Measurements from ENCODE around the gene CKM. TPM values are rescaled to one million over a fixed set of nuclear protein-coding genes. Genes with fewer than 3 reads are reported as not detected.

Gene CKM
- total RNA-seq, 1 donor from 2014 or later, result not detected

- Mint-ChIP-seq H3K9me3 (no peaks in the 10 kb centered on the region), H3K27me3 (ENCODE audit: low read depth) (no peaks in the 10 kb centered on the region), H3K27ac (ENCODE audit: unreplicated experiment) (no peak overlapping the region), H3K4me3 (no peak overlapping the region), H3K36me3 (ENCODE audit: low read depth) (no peaks in the 10 kb centered on the region), H3K4me1 (peaks cover under 1% of the 10 kb centered on the region)
- no peak for DNase-seq (ENCODE audit: low read depth, low spot score)
- TF ChIP-seq CTCF (conservative IDR thresholded peaks at IDR 0.05), result no peak
Measured at GRCh38 chr19:45258862-45259261, 63.8 kb downstream of the CKM start.

DNA sequence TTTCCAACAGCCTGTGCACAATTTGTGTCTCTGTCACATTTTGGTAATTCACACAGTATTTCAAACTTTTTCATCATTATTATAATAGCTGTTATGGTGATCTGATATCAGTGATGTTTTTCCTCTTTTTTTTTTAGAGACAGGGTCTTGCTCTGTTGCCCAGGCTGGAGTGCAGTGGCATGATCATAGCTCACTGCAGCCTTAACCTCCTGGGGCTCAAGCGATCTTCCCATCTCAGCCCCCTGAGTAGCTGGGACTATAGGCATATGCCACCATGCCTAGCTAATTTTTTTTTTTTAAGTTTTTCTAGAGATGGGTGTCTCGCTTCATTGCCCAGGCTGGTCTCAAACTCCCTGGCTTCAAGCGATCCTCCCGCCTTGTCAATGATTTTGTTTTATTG, 65.8 kb downstream of the CKM start:
- Mint-ChIP-seq H3K27me3 (ENCODE audit: low read depth) (no peaks in the 10 kb centered on the region), H3K4me1 (peaks cover 16% of the 10 kb centered on the region), H3K9me3 (no peaks in the 10 kb centered on the region), H3K27ac (ENCODE audit: unreplicated experiment) (no peak overlapping the region), H3K36me3 (ENCODE audit: low read depth) (no peaks in the 10 kb centered on the region), H3K4me3 (no peak overlapping the region)
- no peak for DNase-seq (ENCODE audit: low read depth, low spot score)
- TF ChIP-seq CTCF (conservative IDR thresholded peaks at IDR 0.05), result no peak

Other genes starting within 250 kb of the CKM start
- gene ZNF296, start 246.4 kb downstream of the CKM start, total RNA-seq, result 0.73 and 1.2 TPM in 2 replicates
- gene GEMIN7, start 243.6 kb downstream of the CKM start, total RNA-seq, result 36.0 and 36.2 TPM in 2 replicates
- 35.8 and 38.6 TPM in 2 replicates for gene PPP1R37, start 229.7 kb downstream of the CKM start, total RNA-seq
- 0.16 and 0.39 TPM in 2 replicates for gene NKPD1, start 161.9 kb downstream of the CKM start, total RNA-seq
- 22.2 and 25.1 TPM in 2 replicates for gene TRAPPC6A, start 144.6 kb downstream of the CKM start, total RNA-seq
- 9.3 and 9.7 TPM in 2 replicates for gene BLOC1S3, start 144.1 kb downstream of the CKM start, total RNA-seq
- gene EXOC3L2, start 77.5 kb downstream of the CKM start, total RNA-seq, result 0.91 and 1.1 TPM in 2 replicates
- gene MARK4, start 71.6 kb downstream of the CKM start, total RNA-seq, result 57.2 and 59.8 TPM in 2 replicates
- not detected in 2 replicates for gene KLC3, start 17.9 kb upstream of the CKM start, total RNA-seq
- gene ERCC2, start 47.7 kb upstream of the CKM start, total RNA-seq, result 67.3 and 71.3 TPM in 2 replicates
- gene PPP1R13L, start 82.2 kb upstream of the CKM start, total RNA-seq, result 6.4 and 8.2 TPM in 2 replicates
- 11.7 and 12.8 TPM in 2 replicates for gene POLR1G, start 83.8 kb upstream of the CKM start, total RNA-seq
- 111 and 115 TPM in 2 replicates for gene ERCC1, start 101.0 kb upstream of the CKM start, total RNA-seq
- 0.26 and 0.45 TPM in 2 replicates for gene FOSB, start 145.1 kb upstream of the CKM start, total RNA-seq
- gene RTN2, start 174.2 kb upstream of the CKM start, total RNA-seq, result 16.2 and 19.8 TPM in 2 replicates
- gene PPM1N, start 175.6 kb upstream of the CKM start, total RNA-seq, result not detected in 2 replicates
- gene VASP, start 184.6 kb upstream of the CKM start, total RNA-seq, result 46.1 and 49.9 TPM in 2 replicates